ENCODE results near the gene CDK7. TPM values are rescaled to one million over a fixed set of nuclear protein-coding genes. Genes with fewer than 3 reads are reported as not detected.

The CDK7 gene
- total RNA-seq, 1 experiment from 2014 or later, result 53.4 TPM

DNA sequence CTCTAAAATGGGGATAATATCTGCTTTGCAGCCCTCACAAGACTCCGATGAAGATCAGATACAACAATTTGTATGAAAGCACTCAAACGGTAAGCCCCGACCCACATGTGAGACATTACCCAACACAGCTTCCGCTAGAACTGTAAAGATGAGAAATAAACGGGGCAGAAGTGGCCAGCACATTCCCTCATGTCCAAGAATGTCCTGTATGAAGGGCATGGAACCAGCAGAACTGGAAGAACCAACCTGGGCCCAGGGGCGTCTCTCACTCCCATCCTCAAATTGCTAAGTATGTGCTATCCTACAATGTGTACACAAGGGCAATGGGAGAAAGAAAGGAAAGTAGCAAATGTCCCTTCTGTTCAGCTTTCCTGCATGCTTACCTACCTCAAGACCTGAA, 64.9 kb downstream of the CDK7 start:
- DNase-seq, result no peak
- Histone ChIP-seq H2BK15ac (ENCODE audit: low read depth, low read length) (no peak overlapping the region), H3K4me2 (ENCODE audit: insufficient read depth, insufficient read length, low read length) (no peak overlapping the region), H3K79me1 (ENCODE audit: insufficient read depth, low read depth, low read length, poor library complexity, severe bottlenecking) (no peaks in the 10 kb centered on the region), H4K5ac (ENCODE audit: insufficient read length, low read depth, low read length) (no peak overlapping the region), H4K20me1 (ENCODE audit: control insufficient read depth, insufficient read depth, insufficient read length) (no peaks in the 10 kb centered on the region), H3K9ac (ENCODE audit: extremely low read depth, insufficient read length, low read length) (no peak overlapping the region), H3K23me2 (ENCODE audit: insufficient read length, low read depth, low read length, poor library complexity, severe bottlenecking) (no peaks in the 10 kb centered on the region), H3K14ac (ENCODE audit: insufficient read depth, low read length) (no peak overlapping the region), H3K23ac (ENCODE audit: insufficient read length, low read depth, low read length) (no peak overlapping the region), H3K27me3 (ENCODE audit: insufficient read depth, low read length) (no peaks in the 10 kb centered on the region), H2BK120ac (ENCODE audit: low read depth, low read length, poor library complexity, severe bottlenecking) (no peak overlapping the region), H3K4me1 (ENCODE audit: insufficient read depth, low read length) (no peaks in the 10 kb centered on the region), H3K9me3 (ENCODE audit: control insufficient read depth, low read depth, low read length) (no peaks in the 10 kb centered on the region), H3K56ac (ENCODE audit: insufficient read length, low read depth, low read length) (no peak overlapping the region), H3K4ac (ENCODE audit: low read depth, low read length) (no peak overlapping the region), H2BK5ac (ENCODE audit: insufficient read length, low read length) (no peak overlapping the region), H3K79me2 (ENCODE audit: insufficient read depth, low read length) (no peaks in the 10 kb centered on the region), H4K8ac (replicated peaks; ENCODE audit: insufficient read length, low read depth, low read length) (no peak overlapping the region), H4K91ac (ENCODE audit: insufficient read length, low read depth, low read length) (no peak overlapping the region), H3K18ac (ENCODE audit: insufficient read length, low read depth, low read length) (no peak overlapping the region), H3K27ac (ENCODE audit: insufficient read length, low read depth, low read length) (no peak overlapping the region), H2BK20ac (ENCODE audit: low read depth, low read length, poor library complexity, severe bottlenecking) (no peak overlapping the region), H2AK5ac (ENCODE audit: insufficient read length, low read length) (no peak overlapping the region), H2BK12ac (ENCODE audit: insufficient read length, low read depth, low read length) (no peak overlapping the region), H2AFZ (ENCODE audit: low read length) (no peak overlapping the region), H3T11ph (ENCODE audit: low read length) (no peak overlapping the region)
- no peak overlapping the region for H3K27ac Mint-ChIP-seq
- WGBS (ENCODE audit: extremely low coverage, insufficient read length, low lambda C conversion rate), result no CpG with 5 or more reads among the region's 6 CpGs
- no peaks in the 10 kb centered on the region for H3K27me3 Mint-ChIP-seq (ENCODE audit: low read depth)
- no peaks in the 10 kb centered on the region for H3K9me3 Mint-ChIP-seq
- TF ChIP-seq, protein P1, sequence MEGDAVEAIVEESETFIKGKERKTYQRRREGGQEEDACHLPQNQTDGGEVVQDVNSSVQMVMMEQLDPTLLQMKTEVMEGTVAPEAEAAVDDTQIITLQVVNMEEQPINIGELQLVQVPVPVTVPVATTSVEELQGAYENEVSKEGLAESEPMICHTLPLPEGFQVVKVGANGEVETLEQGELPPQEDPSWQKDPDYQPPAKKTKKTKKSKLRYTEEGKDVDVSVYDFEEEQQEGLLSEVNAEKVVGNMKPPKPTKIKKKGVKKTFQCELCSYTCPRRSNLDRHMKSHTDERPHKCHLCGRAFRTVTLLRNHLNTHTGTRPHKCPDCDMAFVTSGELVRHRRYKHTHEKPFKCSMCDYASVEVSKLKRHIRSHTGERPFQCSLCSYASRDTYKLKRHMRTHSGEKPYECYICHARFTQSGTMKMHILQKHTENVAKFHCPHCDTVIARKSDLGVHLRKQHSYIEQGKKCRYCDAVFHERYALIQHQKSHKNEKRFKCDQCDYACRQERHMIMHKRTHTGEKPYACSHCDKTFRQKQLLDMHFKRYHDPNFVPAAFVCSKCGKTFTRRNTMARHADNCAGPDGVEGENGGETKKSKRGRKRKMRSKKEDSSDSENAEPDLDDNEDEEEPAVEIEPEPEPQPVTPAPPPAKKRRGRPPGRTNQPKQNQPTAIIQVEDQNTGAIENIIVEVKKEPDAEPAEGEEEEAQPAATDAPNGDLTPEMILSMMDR (conservative IDR thresholded peaks at IDR 0.05), result no peak
- no peaks in the 10 kb centered on the region for H3K36me3 Mint-ChIP-seq (ENCODE audit: insufficient read depth in 1 of 3, low read depth in 3 of 3)
- peaks cover 11 to 13% of the 10 kb centered on the region in 2 experiments for H3K4me1 Mint-ChIP-seq
- no peak overlapping the region for H3K4me3 Mint-ChIP-seq
